Hematopoietic multipotent progenitor cell treated with erythropoietin and hydrocortisone succinate and interleukin-3 and kit ligand, for 15 days (in vitro differentiated cells): Measurements from ENCODE around the gene TMEM121.
"Not testable (repeated sequence)": the region's sequence is repeated elsewhere in the genome, so short reads cannot be mapped to it uniquely, and the experiment has no call there.

Experiments
- DNase-seq: peaks from one replicate; pipeline ENCODE4 v3.0.0-alpha.2; 2015; ENCODE audit warnings: low spot score

The TMEM121 gene

GRCh38 chr14:105528586-105529318 lies 2.4 kb downstream of the TMEM121 start:
- DNase-seq: no peak

- no peak for DNase-seq
Measured at GRCh38 chr14:105529319-105529568, 2.9 kb downstream of the TMEM121 start.

- no peak for DNase-seq
Measured at GRCh38 chr14:105529569-105530284, 3.3 kb downstream of the TMEM121 start.

- no peak for DNase-seq
Measured at GRCh38 chr14:105530285-105531087, 4.1 kb downstream of the TMEM121 start.

GRCh38 chr14:105531088-105531893 lies 4.9 kb downstream of the TMEM121 start:
- no peak for DNase-seq

GRCh38 chr14:105531894-105532623 lies 5.7 kb downstream of the TMEM121 start:
- no peak for DNase-seq

GRCh38 chr14:105532735-105533141 lies 6.4 kb downstream of the TMEM121 start:
- no peak for DNase-seq

GRCh38 chr14:105533391-105533790 lies 7.0 kb downstream of the TMEM121 start:
- DNase-seq: no peak

GRCh38 chr14:105533811-105534498 lies 7.6 kb downstream of the TMEM121 start:
- no peak for DNase-seq

GRCh38 chr14:105534586-105534985 lies 8.2 kb downstream of the TMEM121 start:
- no peak for DNase-seq

- no peak for DNase-seq
Measured at GRCh38 chr14:105536051-105536450, 9.7 kb downstream of the TMEM121 start.

- no peak for DNase-seq
Measured at GRCh38 chr14:105536691-105537579, 10.6 kb downstream of the TMEM121 start.

GRCh38 chr14:105537580-105538474 lies 11.4 kb downstream of the TMEM121 start:
- DNase-seq: peak; percentile 58

GRCh38 chr14:105538481-105539049 lies 12.2 kb downstream of the TMEM121 start:
- DNase-seq: no peak

GRCh38 chr14:105540811-105541210 lies 14.4 kb downstream of the TMEM121 start:
- no peak for DNase-seq

GRCh38 chr14:105541218-105541875 lies 15.0 kb downstream of the TMEM121 start:
- DNase-seq: no peak

- DNase-seq: not testable (repeated sequence)
Measured at GRCh38 chr14:105545676-105546075, 19.3 kb downstream of the TMEM121 start.

- not testable (repeated sequence) for DNase-seq
Measured at GRCh38 chr14:105546410-105546809, 20.0 kb downstream of the TMEM121 start.
